Measurements from ENCODE around the gene KRT222. TPM values are rescaled to one million over a fixed set of nuclear protein-coding genes. Genes with fewer than 3 reads are reported as not detected.

Gene KRT222
- total RNA-seq, 2 donors from 2014 or later, result 0.05 to 0.91 TPM

DNA sequence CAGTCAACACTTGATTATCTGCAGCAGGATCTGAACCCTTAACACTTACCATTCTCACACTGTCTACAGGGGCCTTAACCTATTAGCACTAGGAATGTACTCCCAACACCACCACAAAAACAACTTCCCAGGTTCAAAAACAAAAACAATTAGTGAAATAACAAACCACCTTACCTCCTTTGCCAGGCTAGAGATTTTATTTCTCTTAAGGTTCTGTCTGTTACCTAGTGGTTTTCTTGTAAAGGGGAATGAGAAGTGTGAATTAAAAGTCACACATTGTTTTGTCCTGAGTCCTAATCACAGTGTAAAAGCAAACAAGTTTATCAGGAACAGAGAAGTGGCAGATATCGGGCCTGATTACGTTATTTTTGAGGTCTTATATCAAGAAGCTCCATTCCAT lies 27.0 kb downstream of the KRT222 start:
- TF ChIP-seq, protein P1, sequence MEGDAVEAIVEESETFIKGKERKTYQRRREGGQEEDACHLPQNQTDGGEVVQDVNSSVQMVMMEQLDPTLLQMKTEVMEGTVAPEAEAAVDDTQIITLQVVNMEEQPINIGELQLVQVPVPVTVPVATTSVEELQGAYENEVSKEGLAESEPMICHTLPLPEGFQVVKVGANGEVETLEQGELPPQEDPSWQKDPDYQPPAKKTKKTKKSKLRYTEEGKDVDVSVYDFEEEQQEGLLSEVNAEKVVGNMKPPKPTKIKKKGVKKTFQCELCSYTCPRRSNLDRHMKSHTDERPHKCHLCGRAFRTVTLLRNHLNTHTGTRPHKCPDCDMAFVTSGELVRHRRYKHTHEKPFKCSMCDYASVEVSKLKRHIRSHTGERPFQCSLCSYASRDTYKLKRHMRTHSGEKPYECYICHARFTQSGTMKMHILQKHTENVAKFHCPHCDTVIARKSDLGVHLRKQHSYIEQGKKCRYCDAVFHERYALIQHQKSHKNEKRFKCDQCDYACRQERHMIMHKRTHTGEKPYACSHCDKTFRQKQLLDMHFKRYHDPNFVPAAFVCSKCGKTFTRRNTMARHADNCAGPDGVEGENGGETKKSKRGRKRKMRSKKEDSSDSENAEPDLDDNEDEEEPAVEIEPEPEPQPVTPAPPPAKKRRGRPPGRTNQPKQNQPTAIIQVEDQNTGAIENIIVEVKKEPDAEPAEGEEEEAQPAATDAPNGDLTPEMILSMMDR (IDR thresholded peaks at IDR 0.05), result no peak
- no peaks in the 10 kb centered on the region for H3K36me3 ChIP-seq
- no peak overlapping the region for H3K4me3 ChIP-seq
- DNase-seq (ENCODE audit: low spot score), result no peak
- H3K4me1 ChIP-seq (replicated peaks), result no peaks in the 10 kb centered on the region
- WGBS, result 49% methylated on average over 2 of the region's 2 CpGs
- H3K9me3 ChIP-seq, result no peaks in the 10 kb centered on the region
- intact Hi-C loops (cut with DNase I), result no loop called here
- no peak overlapping the region for H3K27ac ChIP-seq
- H3K27me3 ChIP-seq (replicated peaks; ENCODE audit: insufficient read depth), result no peaks in the 10 kb centered on the region

DNA sequence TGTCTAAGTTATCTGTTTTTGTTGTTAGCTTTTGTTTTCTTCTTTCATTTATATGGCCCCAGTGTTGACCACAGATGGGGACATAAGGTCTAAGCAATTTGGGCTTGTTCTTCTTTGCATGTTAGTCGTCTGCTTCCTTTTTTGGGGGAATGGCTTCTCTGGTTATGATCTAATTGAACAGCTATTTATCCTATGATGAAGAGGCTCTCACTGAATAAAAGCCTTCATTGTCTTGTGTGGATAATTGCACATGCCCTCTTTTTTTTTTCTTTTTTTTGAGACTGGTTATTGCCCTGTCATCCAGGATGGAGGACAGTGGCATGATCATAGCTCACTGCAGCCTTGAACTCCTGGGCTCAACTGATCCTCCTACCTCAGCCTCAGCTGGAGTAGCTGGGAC lies 31.1 kb downstream of the KRT222 start:
- Histone ChIP-seq H3K36me3 (no peaks in the 10 kb centered on the region), H3K4me1 (replicated peaks) (no peaks in the 10 kb centered on the region), H3K27ac (no peak overlapping the region), H3K27me3 (replicated peaks; ENCODE audit: insufficient read depth) (no peaks in the 10 kb centered on the region), H3K9me3 (no peaks in the 10 kb centered on the region), H3K4me3 (no peak overlapping the region)
- no peak for DNase-seq (ENCODE audit: low spot score)
- 83% methylated on average over 1 of the region's 1 CpG for WGBS
- intact Hi-C loops (cut with DNase I), result no loop called here
- TF ChIP-seq, protein P1 (IDR thresholded peaks at IDR 0.05), result no peak
- no peak for TF ChIP-seq POLR2A (IDR thresholded peaks at IDR 0.05)
- no peak for TF ChIP-seq POLR2AphosphoS5 (IDR thresholded peaks at IDR 0.05)

DNA sequence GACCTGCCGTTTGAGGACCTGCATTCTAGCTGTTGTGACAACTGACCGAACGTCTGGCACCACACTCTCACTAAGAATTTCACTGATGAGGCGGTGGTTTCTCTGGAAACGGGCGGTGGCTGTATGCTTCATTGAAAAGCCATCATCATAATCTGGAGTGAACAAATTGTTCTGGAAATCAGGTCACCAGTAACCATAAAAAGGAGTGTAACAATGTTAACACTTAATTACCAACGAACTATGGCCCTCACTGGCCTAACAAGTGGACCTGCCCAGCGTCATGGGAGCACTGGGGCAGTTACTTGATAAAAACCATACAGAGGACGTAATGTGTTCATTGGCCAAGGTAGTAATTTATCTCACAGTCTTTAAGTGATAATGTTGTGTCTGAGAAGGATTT lies 32.8 kb downstream of the KRT222 start:
- 61% methylated on average over 9 of the region's 9 CpGs for WGBS
- Histone ChIP-seq H3K27ac (no peak overlapping the region), H3K9me3 (no peaks in the 10 kb centered on the region), H3K36me3 (no peaks in the 10 kb centered on the region), H3K27me3 (replicated peaks; ENCODE audit: insufficient read depth) (no peaks in the 10 kb centered on the region), H3K4me1 (replicated peaks) (no peaks in the 10 kb centered on the region), H3K4me3 (no peak overlapping the region)
- intact Hi-C loops (cut with DNase I), result no loop called here
- no peak for DNase-seq (ENCODE audit: low spot score)
- TF ChIP-seq POLR2A (IDR thresholded peaks at IDR 0.05), result no peak
- no peak for TF ChIP-seq POLR2AphosphoS5 (IDR thresholded peaks at IDR 0.05)
- TF ChIP-seq, protein P1 (IDR thresholded peaks at IDR 0.05), result no peak

DNA sequence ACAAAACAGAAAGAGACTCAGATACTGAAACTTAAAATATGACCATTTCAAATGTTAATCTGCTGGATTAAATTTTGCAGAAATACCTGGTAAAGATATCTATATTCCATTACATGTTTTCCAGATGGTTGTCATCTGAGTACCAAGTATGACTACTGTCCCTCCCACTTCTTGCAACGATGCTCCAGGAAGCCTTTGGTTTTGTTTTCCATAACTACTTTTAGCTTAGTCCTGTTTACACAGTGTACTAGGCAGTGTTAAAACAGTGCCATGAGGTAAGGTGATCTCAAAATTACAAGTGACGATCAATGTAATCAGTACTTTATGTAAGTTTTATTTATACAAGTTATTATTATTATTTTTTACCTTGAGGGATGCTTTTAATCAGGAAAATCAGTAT lies 35.1 kb downstream of the KRT222 start:
- no peaks in the 10 kb centered on the region for H3K9me3 ChIP-seq
- H3K4me3 ChIP-seq, result no peak overlapping the region
- intact Hi-C loops (cut with DNase I), result loop anchor here (10.0 kb wide), 1 partner anchor 95 kb away; no protein-coding TSS in a partner anchor
- no peaks in the 10 kb centered on the region for H3K36me3 ChIP-seq
- TF ChIP-seq POLR2A (IDR thresholded peaks at IDR 0.05) (no peak), POLR2AphosphoS5 (IDR thresholded peaks at IDR 0.05) (no peak)
- TF ChIP-seq, protein P1 (IDR thresholded peaks at IDR 0.05), result no peak
- 29% methylated on average over 2 of the region's 2 CpGs for WGBS
- H3K4me1 ChIP-seq (replicated peaks), result no peaks in the 10 kb centered on the region
- no peaks in the 10 kb centered on the region for H3K27me3 ChIP-seq (replicated peaks; ENCODE audit: insufficient read depth)
- no peak for DNase-seq (ENCODE audit: low spot score)
- no peak overlapping the region for H3K27ac ChIP-seq

DNA sequence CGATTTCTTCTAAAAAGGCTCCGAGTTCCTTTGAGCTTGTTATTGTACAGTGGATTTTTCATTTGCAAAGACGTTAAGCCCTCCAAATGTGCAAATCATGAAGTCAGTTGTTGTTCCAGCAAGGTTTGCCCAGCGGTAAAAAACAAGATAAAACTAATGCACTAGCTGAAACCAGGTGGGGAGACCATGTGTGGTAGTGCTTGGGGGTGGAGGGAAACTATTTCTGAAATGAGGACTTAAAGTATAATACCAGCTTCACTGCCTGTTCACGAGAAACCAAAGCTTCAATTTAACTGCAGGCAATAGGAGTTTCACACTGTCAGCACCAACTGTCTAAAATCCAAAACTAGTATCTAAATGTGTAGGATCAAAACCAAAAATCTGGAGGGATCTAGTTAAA lies 39.7 kb downstream of the KRT222 start:
- no peaks in the 10 kb centered on the region for H3K4me1 ChIP-seq (replicated peaks)
- no peak overlapping the region for H3K4me3 ChIP-seq
- no peaks in the 10 kb centered on the region for H3K27me3 ChIP-seq (replicated peaks; ENCODE audit: insufficient read depth)
- H3K9me3 ChIP-seq, result no peaks in the 10 kb centered on the region
- WGBS, result 15% methylated on average over 5 of the region's 5 CpGs
- H3K27ac ChIP-seq, result no peak overlapping the region
- intact Hi-C loops (cut with DNase I), result loop anchor here (10.0 kb wide), 1 partner anchor 99 kb away; no protein-coding TSS in a partner anchor
- DNase-seq (ENCODE audit: low spot score), result no peak
- H3K36me3 ChIP-seq, result no peaks in the 10 kb centered on the region
- TF ChIP-seq, protein P1 (IDR thresholded peaks at IDR 0.05), result no peak
- TF ChIP-seq POLR2A (IDR thresholded peaks at IDR 0.05), result no peak
- no peak for TF ChIP-seq POLR2AphosphoS5 (IDR thresholded peaks at IDR 0.05)

All from prostate gland (tissue), 2 donors.